GM19023 (cell line): ENCODE data around the gene PRELID3B.
"Not testable (repeated sequence)": the region's sequence is repeated elsewhere in the genome, so short reads cannot be mapped to it uniquely, and the experiment has no call there.

Experiments used
- ATAC-seq: cut with Tn5 transposase; IDR thresholded peaks from one replicate; pipeline ENCODE4 v1.9.1; 2021; ENCODE audit warnings: mild to moderate bottlenecking, moderate library complexity; ENCODE audit not compliant: unreplicated experiment

The PRELID3B gene

GRCh38 chr20:59027741-59028320 lies 14.8 kb downstream of the PRELID3B start:
- ATAC-seq, result no peak

GRCh38 chr20:59026904-59027740 lies 15.5 kb downstream of the PRELID3B start:
- ATAC-seq, result no peak

- no peak for ATAC-seq
These were observed 17.1 kb downstream of the PRELID3B start for GRCh38 chr20:59025511-59025910.

GRCh38 chr20:59025086-59025485 lies 17.5 kb downstream of the PRELID3B start:
- ATAC-seq, result no peak

DNA sequence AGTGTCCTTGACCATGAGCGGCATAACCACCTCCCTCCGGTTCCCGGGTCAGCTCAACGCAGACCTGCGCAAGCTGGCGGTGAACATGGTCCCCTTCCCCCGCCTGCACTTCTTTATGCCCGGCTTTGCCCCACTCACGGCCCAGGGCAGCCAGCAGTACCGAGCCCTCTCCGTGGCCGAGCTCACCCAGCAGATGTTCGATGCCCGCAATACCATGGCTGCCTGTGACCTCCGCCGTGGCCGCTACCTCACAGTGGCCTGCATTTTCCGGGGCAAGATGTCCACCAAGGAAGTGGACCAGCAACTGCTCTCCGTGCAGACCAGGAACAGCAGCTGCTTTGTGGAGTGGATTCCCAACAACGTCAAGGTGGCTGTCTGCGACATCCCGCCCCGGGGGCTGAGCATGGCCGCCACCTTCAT lies 18.5 kb downstream of the PRELID3B start:
- ATAC-seq, result no peak

DNA sequence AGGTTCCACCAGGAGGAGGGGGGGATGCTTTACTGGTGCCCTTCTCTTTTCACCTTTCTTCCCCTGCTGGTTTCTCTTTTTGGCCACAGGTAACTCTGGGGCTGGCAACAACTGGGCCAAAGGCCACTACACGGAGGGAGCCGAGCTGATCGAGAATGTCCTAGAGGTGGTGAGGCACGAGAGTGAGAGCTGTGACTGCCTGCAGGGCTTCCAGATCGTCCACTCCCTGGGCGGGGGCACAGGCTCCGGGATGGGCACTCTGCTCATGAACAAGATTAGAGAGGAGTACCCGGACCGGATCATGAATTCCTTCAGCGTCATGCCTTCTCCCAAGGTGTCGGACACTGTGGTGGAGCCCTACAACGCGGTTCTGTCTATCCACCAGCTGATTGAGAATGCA lies 19.0 kb downstream of the PRELID3B start:
- no peak for ATAC-seq

- no peak for ATAC-seq
These were observed 19.8 kb downstream of the PRELID3B start for GRCh38 chr20:59022754-59023153.

GRCh38 chr20:59020938-59021551 lies 21.5 kb downstream of the PRELID3B start:
- ATAC-seq, result no peak

- no peak for ATAC-seq
These were observed 23.4 kb downstream of the PRELID3B start, which contains the start of gene TUBB1 for GRCh38 chr20:59019217-59019616. TUBB1 (plus strand) TSS chr20:59019429; CDS start chr20:59019523, 94 bp downstream.

DNA sequence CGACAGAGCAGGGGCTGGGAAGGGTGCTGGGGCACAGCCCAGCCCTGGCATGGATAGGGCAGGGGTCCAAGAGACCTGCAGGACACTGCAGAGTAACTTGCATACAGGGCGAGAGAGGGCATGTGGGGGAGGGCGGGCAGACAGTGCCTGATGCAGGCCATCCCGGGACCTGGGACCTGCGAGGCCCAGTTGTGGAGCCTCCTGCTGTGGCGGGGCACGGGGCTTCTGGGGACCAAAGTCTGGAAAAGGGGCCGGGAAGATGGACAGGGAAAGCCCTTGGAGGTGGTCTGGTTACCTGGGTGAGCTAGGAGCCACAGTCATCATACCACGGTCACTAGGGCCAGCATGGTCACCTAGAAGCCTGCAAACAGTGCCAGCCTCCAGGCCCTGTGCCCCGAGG lies 23.8 kb downstream of the PRELID3B start:
- no peak for ATAC-seq

DNA sequence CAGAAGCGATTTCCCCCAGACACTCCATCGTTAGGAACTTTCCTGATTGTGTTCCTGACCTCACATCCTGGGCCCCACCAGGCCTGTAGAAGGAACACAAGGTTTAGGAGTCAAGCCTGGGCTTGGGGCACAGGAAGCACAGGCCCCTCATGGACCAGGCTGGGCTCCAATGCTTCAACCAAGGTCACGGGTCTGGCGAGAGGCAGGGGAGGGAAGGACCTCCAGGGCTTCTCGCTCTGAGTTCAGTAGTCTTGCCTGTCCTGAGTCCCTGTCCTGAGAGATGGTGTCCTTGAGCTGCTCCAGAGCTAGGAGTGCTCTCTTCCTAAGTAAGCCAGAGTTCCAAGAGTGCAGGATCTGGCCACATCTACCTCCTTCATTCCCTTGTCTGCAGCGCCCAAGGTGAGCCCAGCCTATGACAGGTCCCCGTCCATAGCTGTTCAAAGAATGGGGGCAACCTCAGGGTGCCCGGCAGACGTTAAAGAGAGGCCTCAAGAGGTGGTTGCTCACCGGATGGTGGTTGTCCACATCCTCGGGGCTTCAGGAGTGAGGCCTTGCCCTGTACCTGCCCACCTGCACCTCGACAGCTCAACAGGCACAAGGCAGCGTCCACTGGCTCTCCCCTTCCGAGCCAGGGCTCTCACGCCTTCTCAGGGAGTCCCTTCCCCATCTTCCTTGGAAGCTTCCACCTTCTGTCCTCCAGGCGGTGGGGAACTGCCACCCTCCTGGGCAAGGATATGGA lies 24.9 kb downstream of the PRELID3B start:
- ATAC-seq, result no peak

GRCh38 chr20:59016795-59017492 lies 25.6 kb downstream of the PRELID3B start:
- no peak for ATAC-seq

DNA sequence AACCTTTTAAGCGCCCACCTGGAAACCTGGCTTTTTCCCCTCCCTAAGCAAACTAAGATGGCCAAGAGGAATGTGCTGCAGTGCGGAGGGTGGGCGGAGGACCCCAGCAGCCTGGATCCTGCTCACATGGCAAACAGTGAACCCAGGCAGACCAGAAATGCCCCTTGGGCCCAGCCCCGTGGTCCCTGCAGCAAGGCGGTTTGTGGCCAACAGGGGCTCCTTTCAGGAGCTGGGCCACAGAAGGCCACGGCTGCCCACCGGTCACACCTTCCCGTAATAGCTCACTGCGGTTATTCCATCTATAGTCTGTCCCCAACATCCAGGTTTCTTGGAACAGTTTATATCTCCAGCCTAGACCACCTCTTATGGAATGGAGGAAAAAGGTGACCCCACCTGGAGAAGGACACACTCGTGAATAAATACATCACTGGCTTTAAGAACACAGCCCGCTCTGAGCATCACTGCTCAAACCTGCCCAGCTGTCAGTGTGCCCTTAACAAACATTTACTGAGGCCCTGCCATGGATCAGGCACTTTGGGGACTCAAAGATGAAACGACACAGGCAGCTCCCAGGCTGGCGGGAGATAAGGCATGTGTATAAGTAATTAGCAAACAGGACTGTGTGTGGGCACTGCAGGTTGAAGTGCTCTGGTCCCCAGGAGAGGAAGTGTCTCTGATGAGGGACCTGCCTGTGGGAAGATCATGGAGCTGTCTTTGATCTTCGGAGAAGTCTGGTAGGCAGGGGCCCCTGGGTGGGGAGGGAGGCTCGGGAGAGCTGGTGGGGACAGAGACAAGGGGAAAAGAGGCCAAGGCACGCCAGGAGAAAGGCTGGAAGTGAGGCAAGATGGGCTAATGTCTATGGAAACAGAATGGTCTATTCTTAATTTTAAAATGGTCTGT lies 26.5 kb downstream of the PRELID3B start:
- no peak for ATAC-seq

DNA sequence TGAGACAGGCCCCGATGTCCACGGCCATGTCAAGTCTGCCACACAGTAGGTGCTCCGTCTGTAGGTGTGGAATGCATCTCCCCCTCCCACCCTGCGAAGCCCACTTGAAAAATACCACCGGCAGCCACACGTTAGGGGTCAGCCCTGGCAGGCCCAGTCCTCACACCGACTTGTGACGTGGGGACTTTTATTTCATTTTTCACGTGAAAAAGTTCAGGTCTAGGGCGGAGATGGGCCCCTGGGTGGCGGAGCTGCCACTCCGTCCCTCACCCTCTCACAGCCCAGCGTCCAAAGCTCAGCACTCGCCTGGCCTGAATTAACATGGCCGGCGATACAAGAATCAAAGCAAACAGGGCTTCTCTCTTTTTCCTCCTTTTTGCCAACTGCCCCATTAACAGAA lies 27.2 kb downstream of the PRELID3B start:
- no peak for ATAC-seq

DNA sequence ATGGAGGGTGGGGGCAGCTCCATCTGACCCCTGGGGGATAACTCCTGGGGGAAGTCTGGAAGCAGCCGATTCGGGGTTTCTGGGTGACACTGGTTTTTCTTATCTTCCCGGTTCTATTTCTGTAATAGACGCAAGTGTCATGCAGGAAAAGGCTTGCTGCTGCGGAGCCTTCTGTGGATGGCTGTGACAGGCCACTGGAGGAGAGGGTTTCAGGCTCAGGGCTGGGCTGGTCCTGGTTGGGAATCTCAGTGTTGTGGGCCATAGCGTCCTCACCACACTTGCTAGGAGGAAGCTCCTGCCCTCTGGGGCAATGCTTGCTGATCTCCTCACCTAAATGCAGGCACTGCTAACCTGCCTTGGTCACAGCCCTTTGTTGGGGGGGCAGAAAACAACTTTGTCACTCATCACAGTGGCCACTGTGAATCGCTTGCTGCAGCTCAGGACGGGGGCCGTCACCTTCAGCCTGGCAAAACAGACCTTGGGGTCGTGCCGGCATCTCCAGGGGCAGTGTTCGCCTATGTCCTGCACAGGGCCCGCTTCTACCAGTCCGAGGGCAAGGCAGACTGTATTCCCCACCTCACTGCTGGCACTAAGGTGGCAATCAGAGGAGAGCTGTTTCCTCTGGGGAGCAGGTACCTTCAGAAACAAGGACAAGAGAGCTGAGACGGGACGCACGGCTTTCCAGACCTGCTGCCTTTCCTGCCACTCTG lies 27.8 kb downstream of the PRELID3B start:
- ATAC-seq, result no peak

DNA sequence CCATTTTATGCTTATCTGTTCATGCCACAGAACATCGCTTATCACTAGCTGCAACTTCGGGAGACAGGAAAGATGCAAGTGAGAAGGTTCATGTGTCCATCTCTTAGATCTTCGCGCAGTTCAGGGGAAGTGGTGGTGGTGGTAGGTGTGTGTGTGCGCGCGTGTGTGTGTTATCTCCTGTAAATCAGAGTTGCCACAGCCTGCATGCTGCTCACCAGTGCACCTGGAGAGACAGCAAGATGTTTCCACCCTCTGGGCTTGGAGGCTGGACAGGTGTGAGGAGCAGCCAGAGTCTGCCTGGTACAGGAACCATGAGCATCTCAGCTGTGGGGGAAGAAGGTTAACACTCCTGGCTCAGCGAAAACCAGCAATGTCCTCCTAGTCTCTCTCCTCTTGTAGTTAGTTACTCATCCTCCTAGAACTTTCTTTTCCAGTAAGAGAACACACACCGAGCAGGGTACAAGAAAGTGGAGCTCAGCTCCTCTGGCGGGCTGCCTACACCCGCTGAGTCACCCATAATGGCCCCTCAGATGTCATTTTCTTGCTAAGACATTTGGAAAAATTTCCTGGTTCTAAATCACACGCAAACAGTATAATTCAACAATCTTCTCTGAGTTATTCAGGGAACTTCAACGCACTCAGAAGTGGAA lies 28.5 kb downstream of the PRELID3B start:
- ATAC-seq, result no peak

- no peak for ATAC-seq
These were observed 29.3 kb downstream of the PRELID3B start for GRCh38 chr20:59013031-59013951.

GRCh38 chr20:59011874-59012157 lies 30.8 kb downstream of the PRELID3B start:
- not testable (repeated sequence) for ATAC-seq
